HFF-Myc (cell line): ENCODE results near the gene GBP6.

Experiments
- DNase-seq: peaks from one replicate; pipeline ENCODE4 v3.0.0-alpha.2; 2011; ENCODE audit warnings: low read depth; ENCODE audit errors: extremely low read depth
- H3K4me3 ChIP-seq: replicated peaks from 2 replicates; pipeline ENCODE4 v1.5.1; 2011; ENCODE audit warnings: low read depth, mild to moderate bottlenecking, control low read depth, low read length
- TF ChIP-seq, protein P1 (sequence below): IDR thresholded peaks from 2 replicates; pipeline ENCODE4 v1.5.1; 2012; ENCODE audit warnings: mild to moderate bottlenecking, low read depth, low read length, control low read depth; ENCODE audit errors: missing control alignments

GBP6 gene

GRCh38 chr1:89355056-89355455 lies 8.8 kb upstream of the GBP6 start:
- TF ChIP-seq, protein P1, sequence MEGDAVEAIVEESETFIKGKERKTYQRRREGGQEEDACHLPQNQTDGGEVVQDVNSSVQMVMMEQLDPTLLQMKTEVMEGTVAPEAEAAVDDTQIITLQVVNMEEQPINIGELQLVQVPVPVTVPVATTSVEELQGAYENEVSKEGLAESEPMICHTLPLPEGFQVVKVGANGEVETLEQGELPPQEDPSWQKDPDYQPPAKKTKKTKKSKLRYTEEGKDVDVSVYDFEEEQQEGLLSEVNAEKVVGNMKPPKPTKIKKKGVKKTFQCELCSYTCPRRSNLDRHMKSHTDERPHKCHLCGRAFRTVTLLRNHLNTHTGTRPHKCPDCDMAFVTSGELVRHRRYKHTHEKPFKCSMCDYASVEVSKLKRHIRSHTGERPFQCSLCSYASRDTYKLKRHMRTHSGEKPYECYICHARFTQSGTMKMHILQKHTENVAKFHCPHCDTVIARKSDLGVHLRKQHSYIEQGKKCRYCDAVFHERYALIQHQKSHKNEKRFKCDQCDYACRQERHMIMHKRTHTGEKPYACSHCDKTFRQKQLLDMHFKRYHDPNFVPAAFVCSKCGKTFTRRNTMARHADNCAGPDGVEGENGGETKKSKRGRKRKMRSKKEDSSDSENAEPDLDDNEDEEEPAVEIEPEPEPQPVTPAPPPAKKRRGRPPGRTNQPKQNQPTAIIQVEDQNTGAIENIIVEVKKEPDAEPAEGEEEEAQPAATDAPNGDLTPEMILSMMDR: no peak
- DNase-seq: no peak
- H3K4me3 ChIP-seq: no peak overlapping the region

- no peak overlapping the region for H3K4me3 ChIP-seq
- TF ChIP-seq, protein P1: no peak
- DNase-seq: no peak
Measured at GRCh38 chr1:89356658-89357400, 7.0 kb upstream of the GBP6 start.

GRCh38 chr1:89358287-89358893 lies 5.5 kb upstream of the GBP6 start:
- peak; percentile 31 for DNase-seq
- no peak overlapping the region for H3K4me3 ChIP-seq
- TF ChIP-seq, protein P1: peak; percentile 77

GRCh38 chr1:89360716-89361115 lies 3.1 kb upstream of the GBP6 start:
- DNase-seq: no peak
- TF ChIP-seq, protein P1: no peak
- H3K4me3 ChIP-seq: no peak overlapping the region

DNA sequence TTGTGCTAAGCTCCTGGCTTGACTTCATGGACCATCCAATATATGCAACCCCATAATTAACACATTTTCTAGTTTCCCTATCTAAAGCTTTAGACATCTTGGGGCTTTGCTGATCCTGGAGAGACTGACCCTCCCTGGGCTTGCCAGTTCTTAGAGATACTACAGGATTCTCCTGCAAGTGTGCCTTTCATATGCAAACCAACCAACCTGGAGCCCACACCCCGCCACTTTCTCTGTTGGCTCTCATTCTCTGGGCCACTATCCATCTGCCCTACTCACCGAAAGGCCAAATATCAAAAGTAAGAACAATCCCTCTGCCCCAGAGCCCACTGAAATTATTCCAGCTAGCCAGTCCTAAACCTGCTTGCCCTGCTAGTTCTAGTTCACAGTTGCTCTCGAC lies 2.2 kb upstream of the GBP6 start:
- H3K4me3 ChIP-seq: no peak overlapping the region
- TF ChIP-seq, protein P1: no peak
- DNase-seq: no peak

GRCh38 chr1:89363196-89363595 lies 663 bp upstream of the GBP6 start:
- TF ChIP-seq, protein P1: no peak
- no peak overlapping the region for H3K4me3 ChIP-seq
- DNase-seq: no peak
